DMS 273 treated with DMSO at 0.1 percent for 48 hours (cell line): ENCODE results near the gene CCK.
"Not testable (repeated sequence)": the region's sequence is repeated elsewhere in the genome, so short reads cannot be mapped to it uniquely, and the experiment has no call there.

ENCODE experiments used
- DNase-seq: peaks from one replicate; lab custom pipeline; 2025; lab: John Stamatoyannopoulos, UW

Gene CCK

GRCh38 chr3:42266085-42266484, at the start of gene CCK:
Gene CCK (minus strand): TSS chr3:42266185. CDS start chr3:42263630, 2,555 bp downstream.
- no peak for DNase-seq

- DNase-seq: no peak
Measured at GRCh38 chr3:42314411-42314810, 48.4 kb upstream of the CCK start.

- no peak for DNase-seq
Measured at GRCh38 chr3:42308651-42309050, 42.7 kb upstream of the CCK start.

GRCh38 chr3:42306499-42306898, 40.5 kb upstream of the CCK start:
- DNase-seq: no peak

GRCh38 chr3:42302924-42303634, 37.1 kb upstream of the CCK start:
- DNase-seq: no peak

- no peak for DNase-seq
Measured at GRCh38 chr3:42301446-42302175, 35.6 kb upstream of the CCK start.

- DNase-seq: no peak
Measured at GRCh38 chr3:42300778-42301177, 34.8 kb upstream of the CCK start.

- no peak for DNase-seq
Measured at GRCh38 chr3:42300013-42300412, 34.0 kb upstream of the CCK start.

GRCh38 chr3:42298259-42298658, 32.3 kb upstream of the CCK start:
- no peak for DNase-seq

- DNase-seq: no peak
Measured at GRCh38 chr3:42292009-42292408, 26.0 kb upstream of the CCK start.

- DNase-seq: no peak
Measured at GRCh38 chr3:42290966-42291714, 25.2 kb upstream of the CCK start.

GRCh38 chr3:42289026-42289425, 23.0 kb upstream of the CCK start:
- DNase-seq: no peak

- DNase-seq: no peak
Measured at GRCh38 chr3:42288385-42288784, 22.4 kb upstream of the CCK start.

GRCh38 chr3:42287423-42287822, 21.4 kb upstream of the CCK start:
- not testable (repeated sequence) for DNase-seq

GRCh38 chr3:42277676-42278075, 11.7 kb upstream of the CCK start:
- DNase-seq: no peak

GRCh38 chr3:42276141-42277132, 10.5 kb upstream of the CCK start:
- no peak for DNase-seq

GRCh38 chr3:42275217-42275616, 9.2 kb upstream of the CCK start:
- DNase-seq: no peak

GRCh38 chr3:42274266-42274665, 8.3 kb upstream of the CCK start:
- no peak for DNase-seq

- no peak for DNase-seq
Measured at GRCh38 chr3:42273361-42273760, 7.4 kb upstream of the CCK start.

GRCh38 chr3:42271786-42272185, 5.8 kb upstream of the CCK start:
- DNase-seq: no peak

GRCh38 chr3:42270561-42270960, 4.6 kb upstream of the CCK start:
- no peak for DNase-seq

GRCh38 chr3:42269647-42270046, 3.7 kb upstream of the CCK start:
- DNase-seq: no peak
